IMR-90 (cell line): Measurements from ENCODE around the gene AGBL1. TPM values are rescaled to one million over a fixed set of nuclear protein-coding genes. Genes with fewer than 3 reads are reported as not detected.

ENCODE experiments used
- ATAC-seq: fragments of 200-7000 bp; cut with Tn5 transposase; 2 replicates; pipeline ENCODE4 v1.9.1; 2020; ENCODE audit warnings: low read depth, mild to moderate bottlenecking, moderate library complexity
- BruUV-seq: library from RNA; stranded (reverse); fragments of 400-500 nt; replicated peaks from 2 replicates; lab custom pipeline; 2021; lab: Mats Ljungman, UMichigan
- CTCF ChIA-PET: fragments of 300-600 bp; formaldehyde crosslinking; extraction: SDS; loops from one replicate; lab custom pipeline; 2021; ENCODE audit warnings: antibody characterized with exemption; lab: Yijun Ruan, JAX
- POLR2A ChIA-PET: fragments of 300-600 bp; sonication (Branson Sonifier 250); formaldehyde crosslinking; loops from one replicate; lab custom pipeline; 2022; ENCODE audit warnings: antibody characterized with exemption; ENCODE audit not compliant: unreplicated experiment; lab: Charles Lee
- DNase-seq: peaks from one replicate; pipeline ENCODE4 v3.0.0; 2013
- H2AFZ ChIP-seq: replicated peaks from 2 replicates; pipeline ENCODE3; 2013; ENCODE audit warnings: low read length, mild to moderate bottlenecking; ENCODE audit not compliant: poor library complexity
- H2AK5ac ChIP-seq: 2 replicates; pipeline ENCODE4 v1.6.1; 2013; ENCODE audit warnings: low read depth, low read length, inconsistent platforms
- H2AK9ac ChIP-seq: replicated peaks from 2 replicates; pipeline ENCODE3; 2013; ENCODE audit warnings: mild to moderate bottlenecking, low read depth, low read length, moderate library complexity; ENCODE audit not compliant: poor library complexity
- H2BK120ac ChIP-seq: 2 replicates; pipeline ENCODE4 v1.6.1; 2013; ENCODE audit warnings: low read depth, low read length, inconsistent platforms
- H2BK15ac ChIP-seq: 3 replicates; pipeline ENCODE4 v1.6.1; 2013; ENCODE audit warnings: low read depth, low read length, inconsistent platforms
- H2BK20ac ChIP-seq: 2 replicates; pipeline ENCODE4 v1.6.1; 2013; ENCODE audit warnings: low read depth, mild to moderate bottlenecking, inconsistent platforms, low read length, moderate library complexity
- H2BK5ac ChIP-seq: 2 replicates; pipeline ENCODE4 v1.6.1; 2013; ENCODE audit warnings: mild to moderate bottlenecking, low read depth, low read length, inconsistent platforms; ENCODE audit not compliant: poor library complexity, severe bottlenecking
- H3K14ac ChIP-seq: replicated peaks from 2 replicates; pipeline ENCODE4 v1.6.1; 2013; ENCODE audit warnings: low read depth, low read length, inconsistent platforms
- H3K18ac ChIP-seq: 2 replicates; pipeline ENCODE4 v1.6.1; 2013; ENCODE audit warnings: low read depth, low read length, control low read depth
- H3K23ac ChIP-seq: 2 replicates; pipeline ENCODE4 v1.6.1; 2013; ENCODE audit warnings: low read depth, low read length, inconsistent platforms
- H3K27ac ChIP-seq: 2 replicates; pipeline ENCODE4 v1.5.1; 2013; ENCODE audit warnings: mild to moderate bottlenecking, control low read depth, low read length; ENCODE audit not compliant: insufficient read depth
- H3K27me3 ChIP-seq: 2 replicates; pipeline ENCODE4 v1.6.1; 2013; ENCODE audit warnings: low read length; ENCODE audit not compliant: control insufficient read depth, insufficient read depth
- H3K36me3 ChIP-seq: 2 replicates; pipeline ENCODE4 v1.6.1; 2013; ENCODE audit warnings: low read length, mixed read lengths; ENCODE audit not compliant: control insufficient read depth, insufficient read depth
- H3K4ac ChIP-seq: 2 replicates; pipeline ENCODE4 v1.6.1; 2013; ENCODE audit warnings: low read depth, low read length, inconsistent platforms
- H3K4me1 ChIP-seq: 2 replicates; pipeline ENCODE4 v1.6.1; 2013; ENCODE audit warnings: low read length, mixed read lengths; ENCODE audit not compliant: control insufficient read depth, insufficient read depth
- H3K4me2 ChIP-seq: 2 replicates; pipeline ENCODE4 v1.6.1; 2013; ENCODE audit warnings: low read depth, mild to moderate bottlenecking, control low read depth, low read length, moderate library complexity
- H3K4me3 ChIP-seq: 2 replicates; pipeline ENCODE4 v1.5.1; 2013; ENCODE audit warnings: low read depth, mild to moderate bottlenecking, control low read depth, low read length, moderate library complexity; ENCODE audit not compliant: insufficient read depth
- H3K56ac ChIP-seq: 2 replicates; pipeline ENCODE4 v1.6.1; 2013; ENCODE audit warnings: low read length, inconsistent platforms; ENCODE audit not compliant: insufficient read depth; ENCODE audit errors: extremely low read depth
- H3K79me1 ChIP-seq, 2 experiments: 2 replicates each; pipeline ENCODE4 v1.6.1; 2013; ENCODE audit warnings: low read length in 2 of 2, inconsistent platforms in 1 of 2, low read depth in 1 of 2
- H3K9ac ChIP-seq: 2 replicates; pipeline ENCODE4 v1.6.1; 2013; ENCODE audit warnings: low read depth, low read length, control low read depth
- H3K9me1 ChIP-seq: 2 replicates; pipeline ENCODE4 v1.6.1; 2013; ENCODE audit warnings: low read length, inconsistent platforms; ENCODE audit not compliant: insufficient read depth
- H3K9me3 ChIP-seq: 2 replicates; pipeline ENCODE4 v1.6.1; 2013; ENCODE audit warnings: low read length; ENCODE audit not compliant: control insufficient read depth, insufficient read depth
- H4K20me1 ChIP-seq: 2 replicates; pipeline ENCODE4 v1.6.1; 2013; ENCODE audit warnings: low read length, inconsistent platforms; ENCODE audit not compliant: insufficient read depth
- H4K5ac ChIP-seq: 2 replicates; pipeline ENCODE4 v1.6.1; 2013; ENCODE audit warnings: mild to moderate bottlenecking, low read depth, low read length, control low read depth
- H4K8ac ChIP-seq, 2 experiments: 2 replicates each; pipeline ENCODE4 v1.6.1; 2013; ENCODE audit warnings: low read depth in 2 of 2, low read length in 2 of 2, control low read depth in 1 of 2, inconsistent platforms in 1 of 2
- H4K91ac ChIP-seq: 2 replicates; pipeline ENCODE4 v1.6.1; 2013; ENCODE audit warnings: low read depth, low read length, inconsistent platforms; ENCODE audit not compliant: insufficient read depth
- BHLHE40 ChIP-seq: fragments of 150-350 bp; IDR thresholded peaks from 2 replicates; pipeline ENCODE4 v1.6.1; 2016; ENCODE audit warnings: mild to moderate bottlenecking, low read depth, low read length
- CEBPB ChIP-seq: IDR thresholded peaks from 2 replicates; pipeline ENCODE4 v1.6.1; 2012; ENCODE audit warnings: low read depth, low read length, improper control_type of control experiment
- CHD1 ChIP-seq: IDR thresholded peaks from 2 replicates; pipeline ENCODE4 v1.6.1; 2012; ENCODE audit warnings: low read depth, low read length, improper control_type of control experiment
- ELK1 ChIP-seq: fragments of 150-350 bp; IDR thresholded peaks from 2 replicates; pipeline ENCODE4 v1.6.1; 2016; ENCODE audit warnings: low read depth, mild to moderate bottlenecking, low read length, moderate library complexity, borderline replicate concordance
- FOS ChIP-seq: fragments of 150-350 bp; IDR thresholded peaks from 2 replicates; pipeline ENCODE4 v1.6.1; 2016; ENCODE audit warnings: low read depth, low read length
- MAFK ChIP-seq: IDR thresholded peaks from 2 replicates; pipeline ENCODE4 v1.6.1; 2012; ENCODE audit warnings: low read depth, low read length, improper control_type of control experiment
- MAZ ChIP-seq: IDR thresholded peaks from 2 replicates; pipeline ENCODE4 v1.6.1; 2012; ENCODE audit warnings: low read depth, mild to moderate bottlenecking, low read length, improper control_type of control experiment, moderate library complexity, borderline replicate concordance
- MXI1 ChIP-seq: IDR thresholded peaks from 2 replicates; pipeline ENCODE4 v1.6.1; 2012; ENCODE audit warnings: low read depth, mild to moderate bottlenecking, low read length, moderate library complexity, borderline replicate concordance
- NFE2L2 ChIP-seq: fragments of 150-350 bp; IDR thresholded peaks from 2 replicates; pipeline ENCODE4 v1.6.1; 2016; ENCODE audit warnings: low read depth, mild to moderate bottlenecking, low read length
- RAD21 ChIP-seq: IDR thresholded peaks from 2 replicates; pipeline ENCODE4 v1.6.1; 2012; ENCODE audit warnings: low read length, improper control_type of control experiment
- RCOR1 ChIP-seq: IDR thresholded peaks from 2 replicates; pipeline ENCODE4 v1.6.1; 2012; ENCODE audit warnings: mild to moderate bottlenecking, low read length, improper control_type of control experiment; ENCODE audit not compliant: insufficient replicate concordance
- RFX5 ChIP-seq: IDR thresholded peaks from 2 replicates; pipeline ENCODE4 v1.8.0; 2012; ENCODE audit warnings: low read depth, mild to moderate bottlenecking, low read length, moderate library complexity
- SMC3 ChIP-seq: fragments of 150-350 bp; IDR thresholded peaks from 2 replicates; pipeline ENCODE4 v1.6.1; 2016; ENCODE audit warnings: low read depth, mild to moderate bottlenecking, antibody characterized with exemption, low read length, moderate library complexity
- USF2 ChIP-seq: fragments of 150-350 bp; IDR thresholded peaks from 2 replicates; pipeline ENCODE4 v1.6.1; 2017; ENCODE audit warnings: mild to moderate bottlenecking, antibody characterized with exemption, low read length, low read depth
- WGBS, 2 experiments: methylation state at CpG; one replicate each; pipeline versions ENCODE4 v1.1.5 to v1.1.7; 2013; ENCODE audit warnings: missing lambda C conversion rate in 2 of 2; ENCODE audit not compliant: insufficient read length in 1 of 2; ENCODE audit errors: extremely low coverage in 2 of 2; 5-methylcytosine and 5-hydroxymethylcytosine counted together
- dilution Hi-C: fragments of 300-500 bp; cut with HindIII; formaldehyde crosslinking; loops from one replicate; pipeline ENCODE4 v1.14.3; 2018; ENCODE audit warnings: low sequenced_read_pairs; ENCODE audit not compliant: unreplicated experiment
- in situ Hi-C: fragments of 300-500 bp; cut with MboI; formaldehyde crosslinking; loops from 3 replicates; pipeline ENCODE4 v1.14.3; 2019; ENCODE audit warnings: low sequenced_read_pairs, inconsistent platforms, mixed read lengths
- intact Hi-C: fragments of 100-400 bp; cut with micrococcal nuclease; formaldehyde crosslinking; loops from 2 replicates; pipeline ENCODE4 v1.10.0; 2022
- polyA plus RNA-seq, 3 experiments: library from polyadenylated mRNA; depleted of rRNA; stranded (reverse); fragments of >200 nt; gene quantifications; 2 replicates each; pipeline ENCODE4 v1.2.3, GENCODE V29; 2012; ENCODE audit warnings: low replicate concordance in 1 of 3
- total RNA-seq: library from RNA; depleted of rRNA; stranded (reverse); fragments of >200 nt; gene quantifications from 2 replicates; pipeline ENCODE4 v1.2.3, GENCODE V29; 2012

Gene AGBL1
- total and polyA plus RNA-seq, 2 of the 4 experiments (the other 2 are of a cell fraction): not detected

GRCh38 chr15:86162641-86163040 lies 83.0 kb downstream of the AGBL1 start:
- ChIA-PET CTCF (no interaction called here), POLR2A (no interaction called here)
- Histone ChIP-seq H3K23ac (no peak overlapping the region), H2BK120ac (no peak overlapping the region), H3K18ac (no peak overlapping the region), H3K14ac (no peak overlapping the region), H3K79me1 (no peaks in the 10 kb centered on the region), H3K9me1 (no peaks in the 10 kb centered on the region), H3K36me3 (no peaks in the 10 kb centered on the region), H4K8ac (no peak overlapping the region), H3K4me3 (no peak overlapping the region), H3K9ac (no peak overlapping the region), H2AK5ac (no peak overlapping the region), H3K4ac (no peak overlapping the region), H2BK20ac (no peak overlapping the region), H3K27me3 (no peaks in the 10 kb centered on the region), H3K56ac (no peak overlapping the region), H2BK15ac (no peak overlapping the region), H3K4me2 (no peak overlapping the region), H2BK5ac (no peak overlapping the region), H4K91ac (no peak overlapping the region), H4K5ac (no peak overlapping the region), H4K20me1 (no peaks in the 10 kb centered on the region), H3K9me3 (peaks cover 32% of the 10 kb centered on the region), H2AFZ (no peak overlapping the region), H2AK9ac (no peak overlapping the region), H3K27ac (no peak overlapping the region), H3K4me1 (no peaks in the 10 kb centered on the region)
- ATAC-seq: no peak
- BruUV-seq: no TSS peak
- dilution Hi-C loops (no loop called here), intact Hi-C loops (no loop called here), in situ Hi-C loops (no loop called here)
- WGBS, 2 experiments: 20% methylated on average over 1 of the region's 2 CpGs; no CpG with 5 or more reads in 1 of the 2 experiments
- no peak for DNase-seq
- TF ChIP-seq CEBPB (no peak), FOS (no peak), RCOR1 (no peak), RAD21 (no peak), MXI1 (no peak), MAZ (no peak), ELK1 (no peak), RFX5 (no peak), USF2 (no peak), BHLHE40 (no peak), SMC3 (no peak), MAFK (no peak), NFE2L2 (no peak), CHD1 (no peak)
